ENCODE results near the gene SSBP4. TPM values are rescaled to one million over a fixed set of nuclear protein-coding genes. Genes with fewer than 3 reads are reported as not detected.

The SSBP4 gene
- total and polyA plus RNA-seq, 9 of the 15 experiments (the other 6 are each of a cell fraction or from before 2014, with no cell fraction given): 1.1 to 189 (median 39.0) TPM

DNA sequence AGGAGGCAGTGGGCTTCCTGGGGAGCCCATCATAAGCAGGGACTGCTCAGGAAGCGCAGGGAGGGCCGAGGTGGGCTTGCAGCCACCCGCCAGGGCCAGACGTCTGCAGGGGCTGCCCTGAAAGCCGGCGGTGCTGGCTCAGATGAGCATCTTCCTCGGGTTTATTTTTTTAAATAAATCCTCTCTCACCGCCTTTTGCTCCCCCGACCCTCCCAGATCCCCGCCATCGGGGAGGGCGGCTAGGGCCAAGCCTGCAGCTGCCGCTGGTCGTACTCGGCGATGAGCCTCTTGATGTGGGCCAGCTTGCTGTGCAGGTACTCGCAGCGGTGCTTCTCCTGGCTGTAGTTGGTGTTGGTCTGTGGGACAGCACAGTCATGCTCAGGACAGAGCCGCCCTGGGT is 25.3 kb downstream of the SSBP4 start (continued):
- TF ChIP-seq, protein P1, sequence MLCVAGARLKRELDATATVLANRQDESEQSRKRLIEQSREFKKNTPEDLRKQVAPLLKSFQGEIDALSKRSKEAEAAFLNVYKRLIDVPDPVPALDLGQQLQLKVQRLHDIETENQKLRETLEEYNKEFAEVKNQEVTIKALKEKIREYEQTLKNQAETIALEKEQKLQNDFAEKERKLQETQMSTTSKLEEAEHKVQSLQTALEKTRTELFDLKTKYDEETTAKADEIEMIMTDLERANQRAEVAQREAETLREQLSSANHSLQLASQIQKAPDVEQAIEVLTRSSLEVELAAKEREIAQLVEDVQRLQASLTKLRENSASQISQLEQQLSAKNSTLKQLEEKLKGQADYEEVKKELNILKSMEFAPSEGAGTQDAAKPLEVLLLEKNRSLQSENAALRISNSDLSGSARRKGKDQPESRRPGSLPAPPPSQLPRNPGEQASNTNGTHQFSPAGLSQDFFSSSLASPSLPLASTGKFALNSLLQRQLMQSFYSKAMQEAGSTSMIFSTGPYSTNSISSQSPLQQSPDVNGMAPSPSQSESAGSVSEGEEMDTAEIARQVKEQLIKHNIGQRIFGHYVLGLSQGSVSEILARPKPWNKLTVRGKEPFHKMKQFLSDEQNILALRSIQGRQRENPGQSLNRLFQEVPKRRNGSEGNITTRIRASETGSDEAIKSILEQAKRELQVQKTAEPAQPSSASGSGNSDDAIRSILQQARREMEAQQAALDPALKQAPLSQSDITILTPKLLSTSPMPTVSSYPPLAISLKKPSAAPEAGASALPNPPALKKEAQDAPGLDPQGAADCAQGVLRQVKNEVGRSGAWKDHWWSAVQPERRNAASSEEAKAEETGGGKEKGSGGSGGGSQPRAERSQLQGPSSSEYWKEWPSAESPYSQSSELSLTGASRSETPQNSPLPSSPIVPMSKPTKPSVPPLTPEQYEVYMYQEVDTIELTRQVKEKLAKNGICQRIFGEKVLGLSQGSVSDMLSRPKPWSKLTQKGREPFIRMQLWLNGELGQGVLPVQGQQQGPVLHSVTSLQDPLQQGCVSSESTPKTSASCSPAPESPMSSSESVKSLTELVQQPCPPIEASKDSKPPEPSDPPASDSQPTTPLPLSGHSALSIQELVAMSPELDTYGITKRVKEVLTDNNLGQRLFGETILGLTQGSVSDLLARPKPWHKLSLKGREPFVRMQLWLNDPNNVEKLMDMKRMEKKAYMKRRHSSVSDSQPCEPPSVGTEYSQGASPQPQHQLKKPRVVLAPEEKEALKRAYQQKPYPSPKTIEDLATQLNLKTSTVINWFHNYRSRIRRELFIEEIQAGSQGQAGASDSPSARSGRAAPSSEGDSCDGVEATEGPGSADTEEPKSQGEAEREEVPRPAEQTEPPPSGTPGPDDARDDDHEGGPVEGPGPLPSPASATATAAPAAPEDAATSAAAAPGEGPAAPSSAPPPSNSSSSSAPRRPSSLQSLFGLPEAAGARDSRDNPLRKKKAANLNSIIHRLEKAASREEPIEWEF (CRISPR knock-in tag; IDR thresholded peaks at IDR 0.05): no peak
- TF ChIP-seq, protein P2, sequence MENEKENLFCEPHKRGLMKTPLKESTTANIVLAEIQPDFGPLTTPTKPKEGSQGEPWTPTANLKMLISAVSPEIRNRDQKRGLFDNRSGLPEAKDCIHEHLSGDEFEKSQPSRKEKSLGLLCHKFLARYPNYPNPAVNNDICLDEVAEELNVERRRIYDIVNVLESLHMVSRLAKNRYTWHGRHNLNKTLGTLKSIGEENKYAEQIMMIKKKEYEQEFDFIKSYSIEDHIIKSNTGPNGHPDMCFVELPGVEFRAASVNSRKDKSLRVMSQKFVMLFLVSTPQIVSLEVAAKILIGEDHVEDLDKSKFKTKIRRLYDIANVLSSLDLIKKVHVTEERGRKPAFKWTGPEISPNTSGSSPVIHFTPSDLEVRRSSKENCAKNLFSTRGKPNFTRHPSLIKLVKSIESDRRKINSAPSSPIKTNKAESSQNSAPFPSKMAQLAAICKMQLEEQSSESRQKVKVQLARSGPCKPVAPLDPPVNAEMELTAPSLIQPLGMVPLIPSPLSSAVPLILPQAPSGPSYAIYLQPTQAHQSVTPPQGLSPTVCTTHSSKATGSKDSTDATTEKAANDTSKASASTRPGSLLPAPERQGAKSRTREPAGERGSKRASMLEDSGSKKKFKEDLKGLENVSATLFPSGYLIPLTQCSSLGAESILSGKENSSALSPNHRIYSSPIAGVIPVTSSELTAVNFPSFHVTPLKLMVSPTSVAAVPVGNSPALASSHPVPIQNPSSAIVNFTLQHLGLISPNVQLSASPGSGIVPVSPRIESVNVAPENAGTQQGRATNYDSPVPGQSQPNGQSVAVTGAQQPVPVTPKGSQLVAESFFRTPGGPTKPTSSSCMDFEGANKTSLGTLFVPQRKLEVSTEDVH (IDR thresholded peaks at IDR 0.05; ENCODE audit: low read depth, partially characterized antibody): no peak

All from K562 (cell line).